Uterus (tissue), 2 donors: Measurements from ENCODE around the gene TEX10.

Source experiments
- CTCF ChIP-seq, 4 experiments: fragments of 200-600 bp in 2 of 4; fragments of 450-650 bp in 2 of 4; sonication (generic) in 2 of 4; IDR thresholded peaks; one replicate each; pipeline ENCODE4 v1.5.1; 2016 to 2019; ENCODE audit warnings: antibody characterized with exemption in 4 of 4, mild to moderate bottlenecking in 2 of 4, moderate library complexity in 1 of 4
- POLR2A ChIP-seq, 2 donors: fragments of 450-650 bp; IDR thresholded peaks; one replicate each; pipeline ENCODE4 v1.6.1; 2016; ENCODE audit warnings: antibody characterized with exemption in 2 of 2, mild to moderate bottlenecking in 1 of 2, moderate library complexity in 1 of 2

DNA sequence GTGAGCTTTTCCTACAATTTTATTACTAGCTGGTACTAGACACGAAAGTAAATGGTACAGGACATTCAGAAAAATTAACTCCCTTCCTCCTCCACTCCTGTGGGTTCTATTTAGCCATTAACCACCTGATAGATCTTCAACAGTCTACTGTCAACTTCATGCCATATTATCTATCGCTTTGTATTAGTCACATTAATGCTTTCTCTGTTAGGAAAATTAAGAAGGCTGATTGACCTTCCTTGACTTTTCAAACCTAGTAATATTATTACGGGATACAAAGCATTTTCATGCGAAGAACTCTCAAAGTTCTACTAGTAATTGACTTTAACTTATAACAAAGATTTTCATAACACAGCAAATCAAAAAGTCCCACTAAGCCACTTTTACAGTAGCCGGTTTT is 1.2 kb downstream of the TEX10 start:
- TF ChIP-seq CTCF (IDR thresholded peaks at IDR 0.05), result no peak
- TF ChIP-seq POLR2A (IDR thresholded peaks at IDR 0.05), result no peak
